LNCaP clone FGC (cell line): ENCODE results near the gene EMD.

Experiments
- DNase-seq: peaks from one replicate; pipeline ENCODE4 v3.0.0-alpha.2; 2011; ENCODE audit warnings: low read depth
- H3K4me3 ChIP-seq: 2 replicates; pipeline ENCODE4 v1.5.1; 2011; ENCODE audit warnings: mild to moderate bottlenecking, low read depth, low read length, control low read depth
- CTCF ChIP-seq: IDR thresholded peaks from 2 replicates; pipeline ENCODE4 v1.5.1; 2012; ENCODE audit warnings: mild to moderate bottlenecking; ENCODE audit not compliant: control insufficient read depth, insufficient read depth; ENCODE audit errors: extremely low read depth

The EMD gene

GRCh38 chrX:154362085-154362742, 16.9 kb upstream of the EMD start:
- TF ChIP-seq CTCF, result no peak
- no peak for DNase-seq
- H3K4me3 ChIP-seq, result no peak overlapping the region

DNA sequence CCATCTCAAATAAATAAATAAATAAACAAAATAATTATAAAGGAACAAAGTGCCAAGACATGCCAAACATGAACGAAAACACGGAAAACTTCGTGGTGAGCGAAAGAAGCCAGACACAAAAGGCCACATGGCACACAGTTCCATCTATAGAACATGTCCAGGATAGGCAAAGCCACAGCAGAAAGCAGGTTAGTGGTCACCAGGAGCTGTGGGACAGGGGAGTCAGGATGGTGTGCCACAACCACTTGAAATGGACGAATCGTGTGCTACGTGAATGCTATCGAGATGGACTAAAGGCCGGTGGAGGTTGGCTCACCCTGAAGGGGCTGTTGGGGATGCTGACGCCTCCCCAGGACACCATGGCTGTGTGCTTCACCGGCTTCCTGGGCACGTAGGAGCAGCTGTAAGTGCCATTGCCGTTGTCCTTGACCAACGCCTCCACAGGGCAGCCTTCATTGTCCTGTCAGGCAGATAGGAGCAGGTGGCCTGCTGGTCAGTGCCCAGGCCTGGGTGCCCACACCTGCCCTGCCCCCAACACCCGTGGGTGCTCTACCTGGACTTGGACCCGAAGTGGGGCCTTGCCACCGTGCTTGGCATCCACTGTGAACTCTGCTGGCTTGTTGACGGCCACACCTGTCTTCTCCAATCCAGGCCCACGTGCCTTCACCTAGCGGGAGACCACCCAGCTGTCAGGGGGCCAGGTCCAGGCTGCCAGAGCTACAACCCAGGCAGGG, 15.2 kb upstream of the EMD start:
- no peak for TF ChIP-seq CTCF
- DNase-seq, result no peak
- no peak overlapping the region for H3K4me3 ChIP-seq

- no peak for DNase-seq
- TF ChIP-seq CTCF, result no peak
- H3K4me3 ChIP-seq, result no peak overlapping the region
Observed at GRCh38 chrX:154365052-154365600, 14.0 kb upstream of the EMD start.

DNA sequence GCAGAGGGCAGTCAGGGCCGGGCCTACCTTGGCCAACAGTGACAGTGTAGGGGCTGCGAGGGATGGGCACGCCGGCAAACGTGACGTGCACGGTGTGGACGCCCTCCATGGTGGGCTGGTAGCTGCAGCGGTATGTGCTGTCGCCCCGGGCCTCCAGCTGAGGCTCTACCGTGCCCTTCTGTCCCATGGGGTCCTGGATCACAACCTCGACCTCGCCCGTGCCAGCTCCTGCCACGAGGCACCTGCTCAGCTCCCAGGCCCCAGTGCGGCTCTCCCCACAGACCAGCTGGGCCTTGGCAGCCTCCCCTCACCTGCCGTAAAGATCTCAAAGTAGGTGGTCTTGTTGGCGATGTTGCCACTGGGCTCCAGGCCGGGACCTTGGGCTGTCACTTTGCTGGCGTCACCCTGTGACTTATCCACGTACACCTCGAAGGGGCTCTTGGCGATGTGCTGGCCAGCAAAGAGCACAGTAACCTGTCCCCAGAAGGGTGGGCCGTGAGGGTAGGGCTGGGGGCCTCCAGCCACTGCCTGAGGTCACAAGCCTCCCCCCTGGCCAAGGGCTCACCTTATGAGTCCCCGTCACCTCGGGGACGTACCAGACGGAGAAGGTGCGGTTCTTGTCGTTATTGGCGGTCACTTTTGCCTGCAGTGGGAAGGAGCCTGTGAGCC, 13.0 kb upstream of the EMD start:
- no peak for TF ChIP-seq CTCF
- DNase-seq, result no peak
- H3K4me3 ChIP-seq, result no peak overlapping the region

GRCh38 chrX:154366666-154367055, 12.4 kb upstream of the EMD start:
- no peak for DNase-seq
- no peak for TF ChIP-seq CTCF
- no peak overlapping the region for H3K4me3 ChIP-seq

DNA sequence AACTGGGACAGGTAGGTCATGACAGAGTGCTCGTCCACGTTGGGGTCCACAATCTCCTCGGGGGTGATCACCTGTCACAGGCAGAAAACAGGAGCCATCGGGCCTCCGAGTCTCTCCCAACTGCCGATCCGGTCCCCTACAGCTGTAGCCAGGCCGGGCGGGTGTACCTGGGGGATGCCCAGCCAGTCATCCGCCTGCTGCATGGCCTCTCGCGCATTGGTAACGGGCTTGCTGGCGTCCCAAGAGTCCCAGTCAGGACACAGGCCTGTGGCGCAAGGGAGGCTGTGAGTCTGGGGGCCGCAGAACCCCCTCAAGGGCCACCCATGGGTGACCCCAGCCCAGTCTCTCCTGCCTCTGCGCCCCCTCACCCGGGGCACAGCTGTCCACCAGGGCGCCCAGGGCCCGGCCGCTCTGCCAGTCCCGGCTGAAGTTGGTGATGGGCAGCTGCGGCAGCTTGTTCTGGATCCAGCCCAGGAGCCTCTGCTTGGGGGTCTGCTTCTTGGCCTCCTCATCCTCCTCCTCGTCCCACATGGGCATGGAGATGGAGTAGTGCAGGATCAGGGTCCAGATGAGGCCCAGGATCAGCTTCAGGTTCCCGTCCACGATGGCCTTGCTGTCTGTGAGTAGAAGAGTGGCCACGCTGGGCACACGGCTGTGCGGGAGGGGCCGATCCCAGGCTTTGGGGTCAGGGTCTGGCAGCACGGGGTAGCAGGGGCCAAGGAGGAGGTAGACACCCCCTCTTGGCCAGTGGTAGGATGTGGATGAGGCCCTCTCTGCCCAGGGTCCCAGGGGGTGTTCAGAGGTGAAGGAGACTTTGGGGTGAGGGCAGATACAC, 11.4 kb upstream of the EMD start:
- no peak for TF ChIP-seq CTCF
- no peak overlapping the region for H3K4me3 ChIP-seq
- DNase-seq, result no peak
